IPS-18a (cell line): ENCODE measurements around the gene PDK4.

ENCODE experiments used
- H3K27ac ChIP-seq: one replicate; pipeline ENCODE4 v1.5.1; 2013; ENCODE audit warnings: low read length
- H3K27me3 ChIP-seq: one replicate; pipeline ENCODE4 v1.6.1; 2013; ENCODE audit warnings: mild to moderate bottlenecking, low read length; ENCODE audit not compliant: control insufficient read depth, insufficient read depth
- H3K36me3 ChIP-seq: one replicate; pipeline ENCODE4 v1.6.1; 2013; ENCODE audit warnings: low read depth, low read length; ENCODE audit not compliant: control insufficient read depth
- H3K4me1 ChIP-seq: one replicate; pipeline ENCODE4 v1.6.1; 2013; ENCODE audit warnings: low read depth, low read length; ENCODE audit not compliant: control insufficient read depth
- H3K4me3 ChIP-seq: one replicate; pipeline ENCODE4 v1.5.1; 2013; ENCODE audit warnings: low read length
- H3K9ac ChIP-seq: one replicate; pipeline ENCODE4 v1.6.1; 2013; ENCODE audit warnings: mild to moderate bottlenecking, low read length, moderate library complexity
- H3K9me3 ChIP-seq: one replicate; pipeline ENCODE4 v1.6.1; 2013; ENCODE audit warnings: low read depth, low read length; ENCODE audit not compliant: control insufficient read depth

The PDK4 gene

DNA sequence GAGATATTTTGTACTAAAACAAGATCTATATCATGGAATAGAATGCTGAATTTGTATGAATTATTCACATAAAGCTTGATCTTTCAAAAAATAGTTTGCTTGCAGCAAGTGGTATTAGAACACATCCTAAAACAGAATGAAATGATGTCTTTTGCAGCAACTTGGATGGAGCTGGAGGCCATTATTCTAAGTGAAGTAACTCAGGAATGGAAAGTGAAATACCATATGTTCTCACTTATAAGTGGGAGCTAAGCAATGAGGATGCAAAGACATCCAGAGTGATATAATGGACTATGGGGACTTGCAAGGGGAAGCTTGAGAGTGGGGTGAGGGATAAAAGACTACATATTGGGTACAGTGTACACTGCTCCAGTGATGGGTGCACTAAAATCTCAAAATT, 56.9 kb downstream of the PDK4 start:
- H3K4me3 ChIP-seq: no peak overlapping the region
- no peaks in the 10 kb centered on the region for H3K9me3 ChIP-seq
- H3K9ac ChIP-seq: no peak overlapping the region
- no peaks in the 10 kb centered on the region for H3K36me3 ChIP-seq
- H3K27ac ChIP-seq: no peak overlapping the region
- H3K4me1 ChIP-seq: no peaks in the 10 kb centered on the region
- H3K27me3 ChIP-seq: no peaks in the 10 kb centered on the region

DNA sequence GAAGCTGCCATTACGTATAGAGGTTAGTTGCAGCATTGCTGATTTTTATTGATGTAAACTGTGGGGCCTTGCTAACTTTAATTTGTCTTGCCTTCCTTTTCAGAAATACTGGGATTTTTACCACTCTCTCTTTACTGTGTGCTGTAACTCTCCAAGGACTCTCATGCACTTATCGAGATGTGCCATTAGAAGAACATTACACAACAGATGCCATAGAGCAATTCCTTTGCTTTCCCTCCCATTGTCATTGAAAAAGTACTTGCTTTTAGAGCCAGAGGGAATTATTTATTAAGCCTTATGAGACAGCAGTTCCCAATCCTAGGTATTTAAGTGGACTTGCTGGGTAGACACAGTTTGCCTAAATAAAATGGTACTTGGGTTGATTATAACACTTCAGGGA, 58.8 kb downstream of the PDK4 start:
- no peaks in the 10 kb centered on the region for H3K9me3 ChIP-seq
- no peak overlapping the region for H3K9ac ChIP-seq
- H3K4me3 ChIP-seq: no peak overlapping the region
- H3K36me3 ChIP-seq: no peaks in the 10 kb centered on the region
- no peaks in the 10 kb centered on the region for H3K4me1 ChIP-seq
- H3K27me3 ChIP-seq: no peaks in the 10 kb centered on the region
- no peak overlapping the region for H3K27ac ChIP-seq

DNA sequence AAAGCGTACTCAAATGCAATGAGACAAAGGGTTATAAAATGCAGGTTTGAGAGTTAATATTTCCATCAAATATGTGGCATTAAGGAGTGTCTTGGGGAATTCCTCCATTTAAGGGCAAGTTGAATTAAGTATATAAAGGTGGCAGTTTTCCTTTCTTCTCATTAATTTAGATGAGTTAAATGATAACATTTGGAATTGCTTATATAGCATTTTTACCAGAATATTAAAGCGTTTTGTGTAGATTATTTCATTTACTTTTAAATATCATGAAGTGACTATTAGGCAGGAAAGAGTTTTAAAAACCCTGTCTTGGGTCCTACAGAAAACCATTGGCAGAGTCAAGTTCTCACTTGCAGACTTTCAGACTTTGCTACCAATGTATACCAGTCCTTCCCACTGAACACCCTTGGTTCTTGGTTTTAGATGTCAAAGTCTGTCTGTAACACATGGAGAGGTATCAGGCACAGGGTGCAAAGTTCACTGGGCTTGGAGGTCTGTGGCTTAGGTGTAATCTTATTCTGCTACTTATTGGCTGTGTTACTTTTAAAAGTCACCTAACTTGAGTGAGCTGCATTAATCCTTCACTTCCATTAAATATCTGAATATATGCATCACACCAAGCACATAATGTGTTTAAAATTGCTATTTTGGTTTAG, 59.5 kb downstream of the PDK4 start:
- no peaks in the 10 kb centered on the region for H3K36me3 ChIP-seq
- H3K9ac ChIP-seq: no peak overlapping the region
- no peaks in the 10 kb centered on the region for H3K9me3 ChIP-seq
- no peaks in the 10 kb centered on the region for H3K27me3 ChIP-seq
- H3K27ac ChIP-seq: no peak overlapping the region
- H3K4me1 ChIP-seq: no peaks in the 10 kb centered on the region
- H3K4me3 ChIP-seq: no peak overlapping the region

DNA sequence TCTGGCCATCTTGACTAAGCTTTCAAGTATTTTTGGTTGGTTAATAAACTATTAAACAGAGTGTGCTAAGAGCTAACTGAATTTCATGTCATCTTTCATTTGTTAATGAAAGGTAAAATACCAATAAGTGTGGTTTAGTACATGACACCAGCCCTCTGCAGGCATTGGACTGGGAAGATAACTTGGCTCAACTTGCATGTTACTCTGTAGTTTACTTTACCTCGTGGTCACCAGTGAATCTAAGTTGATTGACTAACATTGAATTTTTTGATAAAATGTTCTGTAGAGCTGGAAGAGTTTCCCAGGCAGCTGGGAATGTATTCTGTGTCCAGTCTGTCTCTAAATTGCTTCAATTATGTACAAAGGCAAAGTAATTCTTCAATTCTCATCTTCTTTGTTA, 60.7 kb downstream of the PDK4 start:
- Histone ChIP-seq H3K27me3 (no peaks in the 10 kb centered on the region), H3K4me3 (no peak overlapping the region), H3K9ac (no peak overlapping the region), H3K36me3 (no peaks in the 10 kb centered on the region), H3K4me1 (no peaks in the 10 kb centered on the region), H3K27ac (no peak overlapping the region), H3K9me3 (no peaks in the 10 kb centered on the region)

DNA sequence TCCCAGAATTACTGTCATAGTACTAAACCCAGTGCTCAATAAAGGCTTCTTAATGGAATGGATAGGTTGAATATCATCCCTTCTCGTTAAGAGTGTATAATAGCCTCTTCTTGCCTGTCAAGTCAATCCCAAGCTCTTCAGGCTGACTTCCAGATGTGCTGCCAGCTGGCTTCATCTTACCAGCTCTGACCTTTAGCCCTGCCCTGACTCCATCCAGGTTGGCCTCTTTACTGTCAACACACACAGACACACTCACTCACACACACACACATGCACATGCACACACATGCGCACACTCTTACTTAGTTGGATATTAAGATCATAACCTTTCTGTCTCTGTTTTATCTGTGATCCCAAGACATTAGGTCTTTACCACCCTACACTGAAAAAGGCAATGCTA, 61.5 kb downstream of the PDK4 start:
- H3K27me3 ChIP-seq: no peaks in the 10 kb centered on the region
- no peak overlapping the region for H3K9ac ChIP-seq
- H3K4me1 ChIP-seq: no peaks in the 10 kb centered on the region
- no peaks in the 10 kb centered on the region for H3K9me3 ChIP-seq
- H3K4me3 ChIP-seq: no peak overlapping the region
- no peaks in the 10 kb centered on the region for H3K36me3 ChIP-seq
- H3K27ac ChIP-seq: no peak overlapping the region
